8988T (cell line): ENCODE data around the gene TMCO4.

ENCODE experiments used
- DNase-seq: peaks from one replicate; pipeline ENCODE4 v3.0.0; 2011

Gene TMCO4

DNA sequence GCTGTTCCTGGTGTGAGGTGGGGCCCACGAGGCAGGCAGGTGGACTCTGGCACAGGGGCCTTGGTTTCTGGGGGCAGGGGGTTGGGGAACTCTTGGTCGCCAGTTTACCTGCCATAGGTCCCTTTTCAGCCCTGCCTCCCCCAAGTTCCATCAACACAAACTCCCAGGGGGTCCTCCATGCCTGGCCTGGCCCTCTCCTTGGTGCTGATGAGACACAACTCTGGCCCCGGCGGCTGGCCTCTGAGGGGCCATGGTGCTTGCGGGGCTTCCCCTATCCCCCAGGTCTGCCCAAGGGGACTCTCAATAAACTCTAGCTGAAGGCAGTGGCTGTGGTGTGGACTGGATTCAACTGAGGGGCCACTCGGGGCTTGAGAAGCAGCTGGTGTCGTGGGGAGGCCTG is 119.1 kb downstream of the TMCO4 start:
- no peak for DNase-seq

DNA sequence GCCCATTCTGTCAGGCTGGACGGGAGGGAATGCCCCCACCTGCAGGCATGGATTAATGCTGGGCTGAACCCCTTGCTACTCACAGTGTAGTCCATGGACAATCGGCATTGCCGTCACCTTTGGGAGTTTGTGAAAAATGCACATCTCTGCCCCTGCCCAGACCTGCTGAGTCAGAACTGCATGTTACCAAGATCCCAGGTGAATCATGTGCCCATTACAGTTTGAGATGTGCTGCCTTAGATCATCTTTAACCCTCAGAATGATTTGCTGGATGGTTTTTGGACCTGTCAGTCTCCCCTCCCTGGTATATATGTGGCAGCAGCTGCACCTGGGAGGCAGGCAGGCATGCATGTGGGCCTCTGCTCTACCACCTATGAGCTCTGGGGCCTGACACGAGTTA is 120.0 kb downstream of the TMCO4 start:
- DNase-seq, result no peak

- no peak for DNase-seq
These were observed 120.7 kb downstream of the TMCO4 start for GRCh38 chr1:19678931-19679453.

DNA sequence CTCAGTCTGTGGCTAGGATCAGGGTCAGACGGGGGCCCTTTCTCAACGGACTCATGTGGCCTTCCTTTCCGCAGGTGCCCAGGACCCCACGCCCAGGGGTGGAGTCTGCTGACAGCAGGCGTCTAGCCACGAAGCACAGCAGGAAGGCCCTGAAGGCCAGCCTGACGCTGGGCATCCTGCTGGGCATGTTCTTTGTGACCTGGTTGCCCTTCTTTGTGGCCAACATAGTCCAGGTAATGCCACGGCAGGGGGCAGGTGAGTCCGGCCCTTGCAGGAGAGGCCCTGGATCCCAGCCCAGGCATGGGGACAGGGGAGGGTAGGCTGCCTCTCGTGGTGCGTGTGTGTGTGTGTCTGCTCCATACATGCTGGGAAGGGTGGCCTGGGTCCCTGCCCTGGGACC is 121.2 kb downstream of the TMCO4 start:
- no peak for DNase-seq

- DNase-seq, result no peak
These were observed 123.2 kb downstream of the TMCO4 start for GRCh38 chr1:19676438-19676922.

DNA sequence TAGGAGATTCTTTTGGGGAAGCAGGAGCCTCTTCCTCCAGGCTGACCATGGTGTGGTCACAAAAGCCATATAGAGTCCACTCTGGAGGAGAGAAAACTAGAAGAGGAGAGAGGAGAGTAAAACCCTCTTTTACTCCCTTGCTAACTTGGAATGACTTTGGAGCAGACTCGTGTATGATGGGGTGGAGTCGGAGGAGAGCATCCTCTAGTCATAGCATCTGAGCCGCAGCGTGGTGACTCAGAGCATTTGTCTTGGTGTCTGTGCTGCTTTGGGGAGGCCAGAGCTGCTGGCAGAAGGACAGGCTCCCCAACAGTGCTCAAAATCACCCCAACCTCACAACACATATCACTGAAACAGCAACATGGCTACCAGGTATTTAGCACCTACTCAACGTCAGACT is 123.9 kb downstream of the TMCO4 start:
- DNase-seq, result no peak

DNA sequence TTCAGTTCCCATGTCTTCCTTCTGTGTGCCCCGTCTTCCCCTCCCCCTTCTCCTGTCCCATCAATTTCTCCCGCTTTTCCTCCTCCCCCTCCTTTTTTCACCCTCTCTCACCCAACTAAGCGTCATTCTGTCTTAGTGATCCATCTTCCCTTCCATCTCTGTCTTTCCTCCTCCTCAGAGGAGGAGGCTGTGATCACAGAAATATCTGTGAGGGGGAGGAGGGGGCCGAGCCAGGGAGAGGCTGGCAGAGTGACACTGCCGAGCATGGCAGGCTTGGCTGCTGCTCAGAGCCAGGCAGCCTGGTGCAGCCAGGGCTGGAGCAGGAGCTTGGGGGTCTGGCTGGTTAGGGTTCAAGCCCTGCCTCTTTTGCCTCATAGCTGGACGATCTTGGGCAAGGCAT is 127.5 kb downstream of the TMCO4 start:
- DNase-seq, result no peak

- DNase-seq, result no peak
These were observed 128.9 kb downstream of the TMCO4 start for GRCh38 chr1:19670787-19671186.

DNA sequence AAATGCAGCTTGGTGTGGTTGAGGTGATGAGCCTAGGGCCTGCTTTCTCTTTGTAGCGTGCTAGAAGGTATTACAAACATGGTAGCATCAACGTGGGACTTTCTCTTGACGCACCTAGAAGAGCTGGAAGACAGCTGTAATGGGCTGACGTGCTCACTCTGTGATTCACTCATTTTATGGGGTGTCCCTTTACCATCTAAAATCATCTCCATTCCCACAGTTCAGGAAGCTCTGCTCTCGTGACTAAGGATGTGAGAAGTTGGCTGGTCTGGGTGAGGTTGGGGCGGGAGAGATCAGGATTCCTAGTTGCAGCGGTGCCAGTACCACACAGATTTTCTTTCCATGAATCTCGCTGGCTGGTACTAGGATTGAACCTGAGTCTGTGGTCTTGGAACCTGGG is 130.8 kb downstream of the TMCO4 start:
- no peak for DNase-seq

- DNase-seq, result no peak
These were observed 133.9 kb downstream of the TMCO4 start for GRCh38 chr1:19665496-19666465.

GRCh38 chr1:19665186-19665495 is 134.6 kb downstream of the TMCO4 start:
- no peak for DNase-seq

GRCh38 chr1:19664453-19665185 is 135.1 kb downstream of the TMCO4 start, which contains the start of gene HTR6:
TSS of gene HTR6 (plus strand) at chr1:19664875. CDS start at chr1:19665754, 879 bp downstream.
- DNase-seq, result peak; percentile 68

DNA sequence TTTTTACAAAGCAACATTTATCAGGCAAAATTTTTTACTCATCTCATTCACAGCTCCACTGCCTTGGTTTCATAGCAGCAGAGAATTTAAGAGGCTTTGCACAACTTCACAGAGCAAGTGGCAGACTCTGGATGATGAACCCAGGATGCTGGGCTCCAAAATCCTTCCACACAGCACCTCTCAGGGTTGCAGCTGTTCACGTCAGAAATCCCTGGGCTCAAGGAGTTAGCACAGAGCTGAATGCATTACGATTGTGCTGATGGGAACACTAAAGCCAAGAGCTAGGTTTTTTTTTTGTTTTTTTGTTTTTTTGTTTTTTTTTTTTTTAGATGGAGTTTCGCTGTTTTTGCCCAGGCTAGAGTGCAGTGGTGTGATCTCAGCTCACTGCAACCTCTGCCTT is 137.4 kb downstream of the TMCO4 start:
- no peak for DNase-seq

- DNase-seq, result no peak
These were observed 137.9 kb downstream of the TMCO4 start for GRCh38 chr1:19661721-19662228.

DNA sequence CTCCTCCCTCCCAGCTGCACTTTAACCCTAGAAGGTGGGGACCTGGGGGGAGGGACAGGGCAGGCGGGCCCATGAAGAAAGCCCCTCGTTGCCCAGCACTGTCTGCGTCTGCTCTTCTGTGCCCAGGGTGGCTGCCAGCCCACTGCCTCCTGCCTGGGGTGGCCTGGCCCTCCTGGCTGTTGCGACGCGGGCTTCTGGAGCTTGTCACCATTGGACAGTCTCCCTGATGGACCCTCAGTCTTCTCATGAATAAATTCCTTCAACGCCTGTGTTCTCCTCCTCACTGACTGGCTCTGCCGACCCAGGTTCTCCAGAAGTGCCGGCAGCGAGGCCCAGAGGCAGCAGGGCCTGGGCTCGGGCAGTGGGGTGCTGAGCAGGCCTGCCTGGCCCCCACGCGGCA is 141.5 kb downstream of the TMCO4 start:
- DNase-seq, result no peak

- DNase-seq, result no peak
These were observed 142.2 kb downstream of the TMCO4 start for GRCh38 chr1:19657511-19657910.

DNA sequence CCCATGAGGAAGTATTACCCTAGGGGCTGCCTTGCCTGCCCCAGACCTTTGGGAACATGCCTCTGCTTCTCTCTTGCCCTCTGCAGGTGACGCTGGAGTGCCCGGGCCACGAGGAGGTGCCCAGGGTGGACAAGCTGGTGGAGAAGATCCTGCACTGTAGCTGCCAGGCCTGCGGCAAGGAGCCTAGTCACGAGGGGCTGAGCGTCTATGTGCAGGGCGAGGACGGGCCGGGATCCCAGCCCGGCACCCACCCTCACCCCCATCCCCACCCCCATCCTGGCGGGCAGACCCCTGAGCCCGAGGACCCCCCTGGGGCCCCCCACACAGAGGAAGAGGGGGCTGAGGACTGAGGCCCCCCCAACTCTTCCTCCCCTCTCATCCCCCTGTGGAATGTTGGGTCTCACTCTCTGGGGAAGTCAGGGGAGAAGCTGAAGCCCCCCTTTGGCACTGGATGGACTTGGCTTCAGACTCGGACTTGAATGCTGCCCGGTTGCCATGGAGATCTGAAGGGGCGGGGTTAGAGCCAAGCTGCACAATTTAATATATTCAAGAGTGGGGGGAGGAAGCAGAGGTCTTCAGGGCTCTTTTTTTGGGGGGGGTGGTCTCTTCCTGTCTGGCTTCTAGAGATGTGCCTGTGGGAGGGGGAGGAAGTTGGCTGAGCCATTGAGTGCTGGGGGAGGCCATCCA is 142.8 kb downstream of the TMCO4 start:
- no peak for DNase-seq

GRCh38 chr1:19656134-19656779 is 143.5 kb downstream of the TMCO4 start:
- DNase-seq, result no peak

DNA sequence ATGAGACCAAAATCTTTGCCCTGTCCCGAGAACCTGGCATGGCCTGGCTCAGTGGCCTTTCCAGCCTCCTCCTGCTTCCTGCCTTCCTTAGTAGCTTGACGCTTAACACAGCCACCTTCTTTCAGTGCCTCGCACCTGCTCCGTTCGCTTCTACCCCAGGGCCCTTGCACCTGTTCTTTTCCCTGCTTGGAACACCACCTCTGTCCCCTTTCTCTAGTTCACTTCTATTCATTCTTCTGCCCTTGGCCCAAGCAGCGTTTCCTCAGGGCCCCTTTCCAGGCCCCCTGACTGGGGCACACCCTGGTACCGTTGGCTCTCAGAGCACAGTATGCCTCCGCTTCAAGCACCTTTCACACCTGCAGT is 144.0 kb downstream of the TMCO4 start:
- no peak for DNase-seq

GRCh38 chr1:19654886-19655717 is 144.6 kb downstream of the TMCO4 start:
- no peak for DNase-seq

GRCh38 chr1:19654386-19654785 is 145.3 kb downstream of the TMCO4 start:
- DNase-seq, result no peak
